ENCODE results near the gene MATN1.

The MATN1 gene

GRCh38 chr1:30675761-30676160 lies 47.6 kb downstream of the MATN1 start:
- H3K27ac ChIP-seq = no peak overlapping the region
- H3K36me3 ChIP-seq = no peaks in the 10 kb centered on the region
- no peak overlapping the region for H3K4me3 ChIP-seq (ENCODE audit: low read depth, low read length)
- no peaks in the 10 kb centered on the region for H3K27me3 ChIP-seq (ENCODE audit: insufficient read depth, low read depth, severe bottlenecking)
- peaks cover 8% of the 10 kb centered on the region for H3K9me3 ChIP-seq (ENCODE audit: severe bottlenecking)
- no peak for DNase-seq
- TF ChIP-seq CTCF (IDR thresholded peaks at IDR 0.05; ENCODE audit: low read depth, low read length) = no peak

DNA sequence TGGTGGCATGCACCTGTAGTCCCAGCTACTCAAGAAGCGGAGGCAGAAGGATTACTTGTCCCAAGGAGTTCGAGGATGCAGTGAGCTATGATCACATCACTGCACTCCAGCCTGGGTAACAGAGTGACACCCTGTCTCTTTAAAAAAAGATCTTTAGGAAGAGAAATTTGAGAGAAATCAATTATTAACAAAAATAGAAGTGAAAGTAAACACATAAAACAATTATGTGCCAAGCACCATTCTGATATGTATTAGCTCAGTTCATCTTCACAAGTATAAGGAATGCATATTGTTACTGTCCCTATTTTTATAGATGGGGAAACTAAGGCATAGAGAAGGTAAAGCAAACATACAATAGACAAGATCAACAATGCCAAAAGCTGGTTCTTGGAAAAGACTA lies 48.1 kb downstream of the MATN1 start:
- no peak for TF ChIP-seq CTCF (IDR thresholded peaks at IDR 0.05; ENCODE audit: low read depth, low read length)
- Histone ChIP-seq H3K27me3 (ENCODE audit: insufficient read depth, low read depth, severe bottlenecking) (no peaks in the 10 kb centered on the region), H3K9me3 (ENCODE audit: severe bottlenecking) (peaks cover 8% of the 10 kb centered on the region), H3K36me3 (no peaks in the 10 kb centered on the region), H3K4me3 (ENCODE audit: low read depth, low read length) (no peak overlapping the region), H3K27ac (no peak overlapping the region)
- no peak for DNase-seq

DNA sequence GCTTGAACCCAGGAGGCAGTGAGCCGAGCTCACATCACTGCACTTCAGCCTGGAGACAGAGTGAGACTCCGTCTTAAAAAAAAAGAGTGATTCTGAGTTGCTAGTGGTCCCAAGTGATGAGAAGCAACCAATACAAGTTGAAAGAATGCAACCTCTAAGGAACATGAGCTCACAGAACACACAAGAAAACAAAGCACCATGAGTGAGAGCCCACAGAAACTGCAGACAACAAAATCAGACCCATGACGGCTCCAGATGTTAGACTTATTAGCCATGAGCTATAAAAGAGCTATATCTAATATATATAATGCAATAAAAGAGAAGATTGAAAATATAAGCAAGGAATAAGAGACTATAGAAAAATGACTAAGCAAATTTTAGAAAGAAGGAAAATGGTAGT lies 50.0 kb downstream of the MATN1 start:
- DNase-seq = no peak
- no peak overlapping the region for H3K27ac ChIP-seq
- no peak for TF ChIP-seq CTCF (IDR thresholded peaks at IDR 0.05; ENCODE audit: low read depth, low read length)

DNA sequence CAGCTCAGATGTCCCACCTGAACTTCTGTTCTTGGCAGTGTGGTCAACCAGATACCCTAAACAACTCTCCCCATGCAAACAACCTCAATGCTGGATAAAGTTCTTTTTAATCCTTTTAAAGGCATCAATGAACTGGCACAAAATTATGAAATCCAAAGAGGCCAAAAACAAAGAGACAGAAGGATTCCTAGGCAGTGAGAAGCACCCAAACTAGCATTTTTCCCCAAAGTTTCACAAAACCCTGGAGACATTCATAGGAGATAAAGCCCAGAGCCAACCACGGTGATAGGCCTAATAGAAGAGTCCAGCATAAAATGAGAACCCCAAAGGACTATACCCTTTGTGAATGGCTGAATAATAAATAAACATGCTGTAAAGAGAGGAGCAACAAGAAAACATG lies 50.7 kb downstream of the MATN1 start:
- no peak overlapping the region for H3K4me3 ChIP-seq (ENCODE audit: low read depth, low read length)
- H3K36me3 ChIP-seq = no peaks in the 10 kb centered on the region
- H3K27ac ChIP-seq = no peak overlapping the region
- H3K9me3 ChIP-seq (ENCODE audit: severe bottlenecking) = peaks cover 5% of the 10 kb centered on the region
- TF ChIP-seq CTCF (IDR thresholded peaks at IDR 0.05; ENCODE audit: low read depth, low read length) = no peak
- H3K27me3 ChIP-seq (ENCODE audit: insufficient read depth, low read depth, severe bottlenecking) = no peaks in the 10 kb centered on the region
- no peak for DNase-seq

More for the DNA sequence above, 50.0 kb downstream of the MATN1 start:
- Histone ChIP-seq H3K9me3 (ENCODE audit: severe bottlenecking) (peaks cover 5% of the 10 kb centered on the region), H3K36me3 (no peaks in the 10 kb centered on the region), H3K27me3 (ENCODE audit: insufficient read depth, low read depth, severe bottlenecking) (no peaks in the 10 kb centered on the region), H3K4me3 (ENCODE audit: low read depth, low read length) (no peak overlapping the region)

DNA sequence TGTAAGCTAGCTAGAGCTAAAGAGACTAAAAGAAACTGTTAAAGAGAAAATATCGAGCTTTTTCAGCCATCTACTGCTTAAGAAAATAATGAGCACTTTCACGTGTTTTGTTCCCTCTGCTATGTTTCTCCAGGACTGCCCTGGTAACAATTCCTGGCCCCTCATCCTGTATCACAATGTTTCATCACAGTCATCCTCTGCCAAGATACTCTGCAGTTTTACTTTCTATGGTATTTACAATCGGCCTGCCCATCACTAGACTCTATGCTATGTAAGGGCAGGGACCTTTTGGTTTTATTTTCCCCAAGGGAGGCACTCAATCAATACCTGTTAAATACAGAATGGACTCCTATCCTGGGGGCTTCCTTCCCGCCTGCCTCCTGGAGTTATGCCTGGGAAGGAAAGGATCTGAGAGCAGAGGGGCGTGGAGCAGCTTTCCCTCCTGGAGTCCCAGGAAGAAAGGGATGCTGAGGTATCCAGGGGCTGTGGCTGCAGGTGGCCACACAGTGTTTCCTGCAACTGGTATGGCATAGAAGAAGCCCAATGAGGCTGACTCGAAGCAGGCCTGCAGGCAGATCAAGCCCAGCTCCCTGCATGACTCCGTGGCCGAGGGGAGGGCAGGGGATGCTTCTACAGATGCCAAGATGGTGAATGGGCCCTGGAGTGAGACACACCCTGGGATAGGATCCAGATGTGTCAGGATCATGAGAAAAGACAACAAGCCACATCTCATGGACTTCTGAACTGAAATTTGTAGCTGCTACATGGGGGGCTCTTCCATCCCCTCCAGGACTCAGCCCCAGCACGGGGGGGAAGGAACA lies 52.9 kb downstream of the MATN1 start:
- no peaks in the 10 kb centered on the region for H3K27me3 ChIP-seq (ENCODE audit: insufficient read depth, low read depth, severe bottlenecking)
- no peaks in the 10 kb centered on the region for H3K36me3 ChIP-seq
- DNase-seq = no peak
- H3K4me3 ChIP-seq (ENCODE audit: low read depth, low read length) = no peak overlapping the region
- TF ChIP-seq CTCF (IDR thresholded peaks at IDR 0.05; ENCODE audit: low read depth, low read length) = no peak
- no peak overlapping the region for H3K27ac ChIP-seq
- peaks cover 5% of the 10 kb centered on the region for H3K9me3 ChIP-seq (ENCODE audit: severe bottlenecking)

All from WERI-Rb-1 (cell line).